GM18868 (cell line): ENCODE data around the gene TENM4.

Experiments used
- ATAC-seq: cut with Tn5 transposase; IDR thresholded peaks from one replicate; pipeline ENCODE4 v1.9.1; 2021; ENCODE audit warnings: mild to moderate bottlenecking, moderate library complexity; ENCODE audit not compliant: unreplicated experiment

The TENM4 gene

GRCh38 chr11:79311461-79311860, 129.4 kb downstream of the TENM4 start:
- ATAC-seq: no peak

- ATAC-seq: no peak
These were observed 131.4 kb downstream of the TENM4 start for GRCh38 chr11:79309407-79309806.

- no peak for ATAC-seq
These were observed 132.4 kb downstream of the TENM4 start for GRCh38 chr11:79308429-79308828.

- no peak for ATAC-seq
These were observed 136.1 kb downstream of the TENM4 start for GRCh38 chr11:79304599-79305212.

GRCh38 chr11:79296141-79296540, 144.7 kb downstream of the TENM4 start:
- ATAC-seq: no peak

- ATAC-seq: no peak
These were observed 145.7 kb downstream of the TENM4 start for GRCh38 chr11:79294845-79295731.

- no peak for ATAC-seq
These were observed 148.9 kb downstream of the TENM4 start for GRCh38 chr11:79291948-79292347.

- no peak for ATAC-seq
These were observed 150.1 kb downstream of the TENM4 start for GRCh38 chr11:79290761-79291160.

- ATAC-seq: no peak
These were observed 152.9 kb downstream of the TENM4 start for GRCh38 chr11:79287952-79288351.

GRCh38 chr11:79285756-79286155, 155.1 kb downstream of the TENM4 start:
- no peak for ATAC-seq

- ATAC-seq: no peak
These were observed 164.0 kb downstream of the TENM4 start for GRCh38 chr11:79276736-79277325.

GRCh38 chr11:79274636-79275331, 166.0 kb downstream of the TENM4 start:
- no peak for ATAC-seq

GRCh38 chr11:79273781-79274180, 167.0 kb downstream of the TENM4 start:
- no peak for ATAC-seq

- ATAC-seq: no peak
These were observed 171.1 kb downstream of the TENM4 start for GRCh38 chr11:79269611-79270307.

- no peak for ATAC-seq
These were observed 174.4 kb downstream of the TENM4 start for GRCh38 chr11:79266396-79266795.

GRCh38 chr11:79265756-79266322, 175.0 kb downstream of the TENM4 start:
- no peak for ATAC-seq

GRCh38 chr11:79264284-79264683, 176.5 kb downstream of the TENM4 start:
- no peak for ATAC-seq

GRCh38 chr11:79263001-79263400, 177.8 kb downstream of the TENM4 start:
- no peak for ATAC-seq

- ATAC-seq: no peak
These were observed 178.6 kb downstream of the TENM4 start for GRCh38 chr11:79262221-79262620.

GRCh38 chr11:79261684-79262083, 179.1 kb downstream of the TENM4 start:
- ATAC-seq: no peak
